Activated T-helper 1 cell treated with anti-CD3 and anti-CD28 coated beads, Interleukin-12 subunit alpha, Interleukin-12 subunit beta, Interleukin-2, Interleukin-4 antibody, amounts not matched to agents 30 ng/mL and 10 ng/mL and 1 ng/mL, durations not matched to agents 14 hours and 24 hours and 36 hours (primary cell): ENCODE results near the gene FAM25A. TPM values are rescaled to one million over a fixed set of nuclear protein-coding genes. Genes with fewer than 3 reads are reported as not detected.

Source experiments
- DNase-seq: peaks from one replicate; pipeline ENCODE4 v3.0.0; 2021; ENCODE audit warnings: low spot score
- H3K27ac Mint-ChIP-seq: one replicate; pipeline ENCODE4 v1.8.0; 2021; ENCODE audit warnings: mild to moderate bottlenecking, mixed read lengths
- H3K27me3 Mint-ChIP-seq: one replicate; pipeline ENCODE4 v1.8.0; 2022; ENCODE audit warnings: mild to moderate bottlenecking, moderate library complexity, mixed read lengths; ENCODE audit not compliant: insufficient read depth
- H3K36me3 Mint-ChIP-seq: one replicate; pipeline ENCODE4 v1.8.0; 2021; ENCODE audit warnings: low read depth, mixed read lengths
- H3K4me1 Mint-ChIP-seq: one replicate; pipeline ENCODE4 v1.8.0; 2021; ENCODE audit warnings: low read depth, mixed read lengths
- H3K4me3 Mint-ChIP-seq: one replicate; pipeline ENCODE4 v1.8.0; 2021; ENCODE audit warnings: mild to moderate bottlenecking, moderate library complexity, mixed read lengths
- H3K9me3 Mint-ChIP-seq: one replicate; pipeline ENCODE4 v1.8.0; 2021; ENCODE audit warnings: mixed read lengths
- intact Hi-C: fragments of 100-400 bp; cut with micrococcal nuclease; formaldehyde crosslinking; loops from one replicate; pipeline ENCODE4 v1.15.1; 2024
- total RNA-seq: library from RNA; stranded (reverse); gene quantifications from 2 replicates; pipeline ENCODE4 v1.2.3, GENCODE V29; 2022

FAM25A gene
- total RNA-seq, 1 donor from 2014 or later = not detected

DNA sequence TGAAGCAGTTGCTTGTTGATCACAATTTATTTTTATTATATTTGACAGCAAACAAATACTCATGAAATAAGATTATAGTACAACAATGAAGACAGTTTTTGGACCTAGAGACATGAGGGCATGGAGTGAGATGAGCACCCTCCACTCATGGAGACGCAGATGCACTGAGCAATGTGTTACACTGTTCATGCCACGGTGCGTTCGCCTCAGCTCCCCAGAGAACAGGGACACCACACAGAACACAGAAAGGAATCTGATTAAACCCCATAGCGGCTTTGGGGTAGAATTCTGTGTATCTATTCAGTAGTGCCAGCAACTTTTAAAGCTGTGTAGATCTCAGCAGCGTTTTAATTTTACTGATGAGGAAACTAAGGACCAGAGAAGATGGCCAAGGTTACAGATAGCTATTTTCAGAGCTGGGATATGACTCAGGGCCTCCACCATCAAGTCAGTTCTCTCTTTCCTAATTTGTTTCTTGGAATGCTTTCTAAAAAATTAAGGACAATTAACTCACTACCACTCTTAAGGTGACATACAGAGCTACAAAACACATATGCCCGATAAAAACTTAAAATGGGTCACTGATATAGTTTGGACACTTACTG lies 33.6 kb downstream of the FAM25A start:
- intact Hi-C loops = loop anchor here (2.0 kb wide), 1 partner anchor 39 kb away; no protein-coding TSS in a partner anchor
- Mint-ChIP-seq H3K36me3 (peaks cover 19% of the 10 kb centered on the region), H3K27ac (no peak overlapping the region), H3K4me3 (no peak overlapping the region), H3K4me1 (no peaks in the 10 kb centered on the region), H3K27me3 (no peaks in the 10 kb centered on the region), H3K9me3 (no peaks in the 10 kb centered on the region)
- no peak for DNase-seq

DNA sequence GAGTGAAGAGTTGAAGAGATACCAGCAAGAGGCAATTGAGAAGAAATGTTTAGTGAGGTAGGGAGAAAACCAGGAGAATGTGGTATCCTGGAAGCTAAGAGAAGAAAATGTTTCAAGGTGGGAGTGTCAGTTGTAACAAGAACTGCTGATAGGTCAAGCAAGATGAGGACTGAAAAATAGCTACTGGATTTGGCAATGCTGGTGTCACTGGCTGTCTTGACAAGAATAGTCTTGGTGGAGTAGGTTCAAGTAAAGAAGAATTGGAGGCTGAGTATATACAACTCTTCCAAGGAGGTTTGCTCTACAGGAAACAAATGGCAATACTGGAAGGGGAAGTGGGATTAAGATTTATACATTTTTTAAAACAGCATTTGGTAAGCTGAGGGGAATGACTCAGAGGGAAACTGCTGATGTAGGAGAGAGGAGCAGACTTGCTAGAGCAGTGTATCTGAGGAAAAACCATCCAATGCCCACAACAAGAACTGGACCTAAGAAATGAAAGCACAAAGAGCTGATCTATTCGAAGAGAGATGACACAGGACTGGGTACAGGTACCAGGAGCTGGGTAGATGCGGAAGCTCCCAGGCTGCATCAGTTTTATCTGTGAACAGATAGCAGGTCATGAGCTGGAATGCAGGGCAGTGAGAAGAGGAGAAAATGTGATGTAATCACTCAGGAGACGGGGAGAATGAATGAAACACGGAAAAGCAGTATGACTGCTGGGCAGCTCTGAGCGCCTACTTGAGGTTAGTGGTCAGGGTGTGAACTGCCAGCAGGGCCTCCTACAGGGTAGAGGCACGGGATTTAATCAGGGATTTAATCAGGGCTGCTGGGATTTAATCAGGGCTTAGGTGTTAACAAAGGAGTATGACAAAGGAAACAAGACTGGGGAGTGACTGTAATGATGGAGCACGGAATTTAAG lies 34.5 kb downstream of the FAM25A start:
- H3K9me3 Mint-ChIP-seq = no peaks in the 10 kb centered on the region
- no peaks in the 10 kb centered on the region for H3K27me3 Mint-ChIP-seq
- H3K27ac Mint-ChIP-seq = no peak overlapping the region
- H3K4me3 Mint-ChIP-seq = no peak overlapping the region
- peaks cover 24% of the 10 kb centered on the region for H3K36me3 Mint-ChIP-seq
- intact Hi-C loops = loop anchor here (2.0 kb wide), 1 partner anchor 38 kb away; no protein-coding TSS in a partner anchor
- no peaks in the 10 kb centered on the region for H3K4me1 Mint-ChIP-seq
- no peak for DNase-seq

DNA sequence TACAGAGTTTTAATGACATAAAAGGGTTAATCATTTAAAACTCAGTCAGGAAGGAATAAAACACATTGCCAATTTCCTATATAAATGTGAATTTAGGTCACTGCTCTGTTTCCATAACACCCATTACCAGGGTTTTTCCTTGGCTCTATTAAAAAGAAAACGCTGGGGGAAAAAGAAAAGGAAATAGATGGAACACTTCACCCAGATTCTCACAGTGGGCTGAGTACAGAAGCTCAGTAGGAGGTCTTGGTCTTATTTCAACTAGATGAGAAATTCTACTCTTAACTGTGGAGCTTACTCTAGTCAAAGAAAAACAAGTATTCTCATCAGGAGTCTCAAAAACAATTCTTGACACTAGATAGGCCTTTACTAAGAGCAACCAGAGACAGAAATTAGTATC lies 38.1 kb downstream of the FAM25A start:
- Mint-ChIP-seq H3K36me3 (peaks cover 29% of the 10 kb centered on the region), H3K27me3 (no peaks in the 10 kb centered on the region), H3K4me3 (no peak overlapping the region), H3K27ac (no peak overlapping the region), H3K9me3 (no peaks in the 10 kb centered on the region), H3K4me1 (no peaks in the 10 kb centered on the region)
- no peak for DNase-seq
- intact Hi-C loops = no loop called here

DNA sequence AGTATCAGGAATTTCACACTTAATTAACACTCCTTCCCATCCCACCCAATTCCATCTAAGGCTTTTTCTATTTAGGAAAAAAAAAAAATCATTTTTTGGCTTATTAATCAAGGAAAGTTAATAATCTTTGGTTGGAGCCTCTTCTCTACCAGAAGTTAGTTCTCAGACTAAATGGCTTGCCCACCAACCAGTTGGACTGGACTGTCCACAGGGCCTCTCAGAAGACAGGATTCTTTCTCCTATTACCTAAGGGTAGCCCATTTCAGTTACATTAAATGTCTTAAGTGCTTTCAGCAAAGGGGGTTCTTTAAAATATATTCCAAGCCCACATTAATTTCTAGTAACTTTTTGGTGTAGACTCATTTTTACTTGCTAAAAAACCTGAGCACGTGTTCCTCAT lies 39.3 kb downstream of the FAM25A start:
- H3K27ac Mint-ChIP-seq = no peak overlapping the region
- H3K36me3 Mint-ChIP-seq = peaks cover 36% of the 10 kb centered on the region
- no peak for DNase-seq
- intact Hi-C loops = no loop called here
- no peaks in the 10 kb centered on the region for H3K27me3 Mint-ChIP-seq
- no peak overlapping the region for H3K4me3 Mint-ChIP-seq
- H3K4me1 Mint-ChIP-seq = no peaks in the 10 kb centered on the region
- no peaks in the 10 kb centered on the region for H3K9me3 Mint-ChIP-seq

DNA sequence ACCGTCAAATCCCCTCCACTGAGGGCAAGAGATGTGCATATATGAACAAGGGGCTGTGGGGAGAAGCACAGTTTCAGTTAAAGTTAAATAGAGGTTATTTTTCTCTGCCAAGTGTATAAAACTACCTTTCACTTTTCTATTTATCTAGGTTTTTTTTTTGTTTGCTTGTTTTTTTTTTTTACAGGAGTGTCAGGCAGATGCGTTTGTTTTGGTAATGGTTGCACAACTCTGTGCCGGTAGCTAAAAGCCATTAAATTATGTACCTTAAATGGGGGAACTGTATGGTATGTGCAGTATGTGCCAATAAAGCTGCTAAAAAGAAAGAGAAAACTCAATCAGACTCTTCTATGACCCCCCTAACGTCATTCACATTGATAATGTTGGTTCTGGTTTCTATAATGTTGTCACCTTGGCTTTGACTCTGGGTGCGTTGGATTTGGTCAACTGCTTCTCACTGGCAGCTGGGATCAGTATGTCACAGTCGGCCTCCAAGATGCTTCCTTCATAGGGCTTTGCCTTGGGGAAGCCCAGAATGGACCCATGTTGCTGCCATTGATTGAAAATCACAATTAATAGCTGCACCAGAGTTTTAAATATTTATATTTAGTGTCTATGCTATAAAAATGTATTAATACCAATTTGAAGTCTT lies 40.3 kb downstream of the FAM25A start:
- intact Hi-C loops = no loop called here
- Mint-ChIP-seq H3K4me1 (no peaks in the 10 kb centered on the region), H3K36me3 (peaks cover 36% of the 10 kb centered on the region), H3K9me3 (no peaks in the 10 kb centered on the region), H3K4me3 (no peak overlapping the region), H3K27ac (no peak overlapping the region), H3K27me3 (no peaks in the 10 kb centered on the region)
- no peak for DNase-seq

DNA sequence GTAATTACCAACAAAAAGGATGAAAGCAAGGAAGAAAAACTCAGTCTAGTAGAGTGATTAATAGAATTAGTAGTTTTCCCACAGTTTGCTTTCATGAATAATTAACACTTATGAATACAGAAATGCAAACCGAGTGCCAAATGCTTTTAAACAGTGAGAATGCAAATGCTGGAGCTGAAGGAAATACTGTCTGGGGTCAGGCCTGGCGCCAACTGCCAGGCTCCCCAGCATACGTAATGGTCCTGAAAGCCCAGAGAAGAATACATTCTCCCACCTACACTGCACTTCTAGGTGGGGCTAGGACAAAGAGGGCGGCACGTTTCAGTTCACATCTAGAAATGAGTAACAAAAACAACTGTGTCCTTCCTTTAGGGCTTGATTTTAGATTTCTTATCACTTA lies 44.6 kb downstream of the FAM25A start:
- H3K4me3 Mint-ChIP-seq = no peak overlapping the region
- H3K4me1 Mint-ChIP-seq = no peaks in the 10 kb centered on the region
- no peaks in the 10 kb centered on the region for H3K27me3 Mint-ChIP-seq
- H3K36me3 Mint-ChIP-seq = peaks cover 45% of the 10 kb centered on the region
- H3K27ac Mint-ChIP-seq = no peak overlapping the region
- intact Hi-C loops = no loop called here
- DNase-seq = no peak
- H3K9me3 Mint-ChIP-seq = no peaks in the 10 kb centered on the region

DNA sequence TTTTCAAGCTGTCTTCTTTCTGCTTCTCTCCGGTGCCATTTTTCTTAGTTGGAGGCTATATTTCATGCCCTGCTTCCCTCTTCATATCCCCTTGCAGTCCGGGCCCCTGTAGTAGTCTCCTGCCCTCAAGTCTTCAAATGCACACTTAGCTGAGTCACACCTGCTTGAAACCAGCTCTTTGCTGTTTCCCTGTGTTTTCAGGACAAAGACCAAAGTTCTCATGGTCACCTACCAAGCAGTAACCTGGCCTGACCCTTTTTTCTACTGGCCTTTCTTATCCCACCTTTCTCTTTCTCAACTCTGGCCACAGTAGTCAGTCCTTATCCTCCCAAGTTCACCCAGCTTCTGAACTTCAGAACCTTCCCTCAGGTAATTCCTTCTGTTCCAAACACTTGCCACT lies 46.1 kb downstream of the FAM25A start:
- Mint-ChIP-seq H3K9me3 (no peaks in the 10 kb centered on the region), H3K36me3 (peaks cover 37% of the 10 kb centered on the region), H3K27me3 (no peaks in the 10 kb centered on the region), H3K4me1 (no peaks in the 10 kb centered on the region), H3K4me3 (no peak overlapping the region), H3K27ac (no peak overlapping the region)
- intact Hi-C loops = no loop called here
- no peak for DNase-seq

DNA sequence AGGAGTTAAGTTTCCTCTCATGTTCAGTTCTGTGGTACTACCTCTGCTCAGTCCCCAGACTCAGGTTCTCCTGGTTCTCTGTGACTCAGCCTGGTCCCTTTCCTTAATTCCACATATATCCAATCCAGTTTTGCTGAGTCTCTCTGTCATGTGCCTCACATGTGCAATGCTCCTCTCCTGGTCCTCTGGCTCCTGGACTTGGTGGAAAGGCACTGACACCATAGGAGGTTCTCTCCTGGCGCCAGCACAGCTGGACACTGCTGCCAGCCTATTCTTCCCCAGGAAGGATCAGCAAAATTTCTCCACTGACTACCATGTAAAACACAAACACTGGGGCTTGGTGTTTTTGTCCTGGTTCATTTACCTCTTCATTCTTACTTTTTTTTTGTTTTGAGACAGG lies 46.8 kb downstream of the FAM25A start:
- Mint-ChIP-seq H3K27ac (no peak overlapping the region), H3K4me3 (no peak overlapping the region), H3K4me1 (no peaks in the 10 kb centered on the region), H3K9me3 (no peaks in the 10 kb centered on the region), H3K27me3 (no peaks in the 10 kb centered on the region), H3K36me3 (peaks cover 42% of the 10 kb centered on the region)
- intact Hi-C loops = no loop called here
- no peak for DNase-seq

DNA sequence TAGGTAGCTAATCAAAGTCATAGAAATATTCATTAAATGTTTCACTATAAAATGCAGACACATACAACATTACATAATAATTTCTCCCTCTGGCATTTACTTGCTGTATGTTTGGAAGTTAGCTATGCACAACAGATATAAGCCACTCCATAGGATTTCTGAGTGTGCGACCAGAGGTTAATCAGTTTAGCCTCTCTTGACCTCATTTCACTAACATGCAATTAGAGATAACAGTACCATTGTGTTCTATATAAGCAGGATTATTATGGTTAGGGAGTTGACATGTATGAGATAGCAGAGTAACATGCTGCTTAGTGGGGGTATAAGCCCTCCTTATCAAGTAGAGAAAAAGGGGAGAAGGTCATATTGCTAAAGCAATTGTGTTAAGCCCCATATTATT lies 48.2 kb downstream of the FAM25A start:
- intact Hi-C loops = no loop called here
- H3K27me3 Mint-ChIP-seq = no peaks in the 10 kb centered on the region
- no peaks in the 10 kb centered on the region for H3K9me3 Mint-ChIP-seq
- H3K4me1 Mint-ChIP-seq = no peaks in the 10 kb centered on the region
- H3K27ac Mint-ChIP-seq = no peak overlapping the region
- no peak overlapping the region for H3K4me3 Mint-ChIP-seq
- H3K36me3 Mint-ChIP-seq = peaks cover 49% of the 10 kb centered on the region
- DNase-seq = no peak

DNA sequence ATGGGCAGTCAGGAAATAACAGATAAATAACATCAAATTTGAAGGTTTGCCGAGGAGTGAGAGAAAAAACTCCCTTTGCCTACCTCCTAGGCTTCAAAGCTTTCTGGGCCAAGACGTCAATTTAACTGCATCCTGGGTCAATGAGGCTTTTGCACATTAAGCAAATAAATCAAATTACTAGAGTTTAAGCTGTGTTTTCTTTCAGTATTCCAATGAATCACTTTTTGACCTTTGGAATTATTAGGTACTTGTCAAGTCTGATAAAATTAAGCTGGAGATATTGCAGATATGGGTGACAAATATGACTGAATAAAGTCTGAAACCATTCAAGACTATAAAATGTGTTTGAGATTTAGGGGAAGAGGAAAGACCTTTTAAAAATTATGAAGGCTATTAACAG lies 52.4 kb downstream of the FAM25A start:
- Mint-ChIP-seq H3K36me3 (peaks cover 29% of the 10 kb centered on the region), H3K9me3 (no peaks in the 10 kb centered on the region), H3K27me3 (no peaks in the 10 kb centered on the region), H3K27ac (no peak overlapping the region), H3K4me1 (no peaks in the 10 kb centered on the region), H3K4me3 (no peak overlapping the region)
- intact Hi-C loops = loop anchor here (5.0 kb wide), 1 partner anchor 35 kb away; no protein-coding TSS in a partner anchor
- no peak for DNase-seq

Other genes starting within 250 kb of the FAM25A start
- gene MMRN2, start 62.7 kb upstream of the FAM25A start, total RNA-seq = not detected in 2 replicates
- 0.49 and 0.56 TPM in 2 replicates for gene SNCG, start 61.7 kb upstream of the FAM25A start, total RNA-seq
- not detected in 2 replicates for gene ADIRF, start 51.8 kb upstream of the FAM25A start, total RNA-seq
- gene GLUD1, start 74.5 kb downstream of the FAM25A start, total RNA-seq = 116 and 125 TPM in 2 replicates
- gene SHLD2, start 74.9 kb downstream of the FAM25A start, total RNA-seq = 41.3 and 42.1 TPM in 2 replicates
- 0.31 TPM in 1 of 2 replicates, not detected in the other for gene NUTM2A, start 205.2 kb downstream of the FAM25A start, total RNA-seq